Skeletal muscle tissue (tissue), 4 donors: ENCODE data around the gene ROR1. TPM values are rescaled to one million over a fixed set of nuclear protein-coding genes. Genes with fewer than 3 reads are reported as not detected.
A peak's percentile ranks its signal among the peaks of the same experiment; 100 is the strongest.

ENCODE experiments used
- H3K27ac ChIP-seq: one replicate; pipeline ENCODE4 v1.7.0; 2013; ENCODE audit warnings: mild to moderate bottlenecking, low read depth, low read length, inconsistent platforms
- H3K27me3 ChIP-seq, 3 donors: one replicate each; pipeline ENCODE4 v1.7.0; 2013; ENCODE audit warnings: low read length in 3 of 3; ENCODE audit not compliant: control insufficient read depth in 3 of 3, insufficient read depth in 3 of 3
- H3K36me3 ChIP-seq, 3 donors: one replicate each; pipeline ENCODE4 v1.7.0; 2013; ENCODE audit warnings: low read length in 3 of 3; ENCODE audit not compliant: control insufficient read depth in 3 of 3, insufficient read depth in 3 of 3
- H3K4me1 ChIP-seq, 3 donors: one replicate each; pipeline ENCODE4 v1.7.0; 2013; ENCODE audit warnings: low read length in 3 of 3, mild to moderate bottlenecking in 3 of 3; ENCODE audit not compliant: control insufficient read depth in 3 of 3, insufficient read depth in 3 of 3
- H3K4me3 ChIP-seq, 3 donors: one replicate each; pipeline ENCODE4 v1.7.0; 2013; ENCODE audit warnings: low read length in 3 of 3
- H3K9ac ChIP-seq, 3 donors: one replicate each; pipeline ENCODE4 v1.7.0; 2013; ENCODE audit warnings: low read length in 3 of 3, mild to moderate bottlenecking in 3 of 3, moderate library complexity in 2 of 3, low read depth in 1 of 3
- H3K9me3 ChIP-seq, 3 donors: one replicate each; pipeline ENCODE4 v1.7.0; 2013; ENCODE audit warnings: low read length in 3 of 3; ENCODE audit not compliant: control insufficient read depth in 3 of 3
- total RNA-seq: library from RNA; depleted of rRNA; stranded (reverse); fragments of >200 nt; gene quantifications from one replicate; pipeline ENCODE4 v1.2.3, GENCODE V29; 2014
- donor health status: Osteomylitis.

The ROR1 gene
- total RNA-seq: 7.8 TPM

DNA sequence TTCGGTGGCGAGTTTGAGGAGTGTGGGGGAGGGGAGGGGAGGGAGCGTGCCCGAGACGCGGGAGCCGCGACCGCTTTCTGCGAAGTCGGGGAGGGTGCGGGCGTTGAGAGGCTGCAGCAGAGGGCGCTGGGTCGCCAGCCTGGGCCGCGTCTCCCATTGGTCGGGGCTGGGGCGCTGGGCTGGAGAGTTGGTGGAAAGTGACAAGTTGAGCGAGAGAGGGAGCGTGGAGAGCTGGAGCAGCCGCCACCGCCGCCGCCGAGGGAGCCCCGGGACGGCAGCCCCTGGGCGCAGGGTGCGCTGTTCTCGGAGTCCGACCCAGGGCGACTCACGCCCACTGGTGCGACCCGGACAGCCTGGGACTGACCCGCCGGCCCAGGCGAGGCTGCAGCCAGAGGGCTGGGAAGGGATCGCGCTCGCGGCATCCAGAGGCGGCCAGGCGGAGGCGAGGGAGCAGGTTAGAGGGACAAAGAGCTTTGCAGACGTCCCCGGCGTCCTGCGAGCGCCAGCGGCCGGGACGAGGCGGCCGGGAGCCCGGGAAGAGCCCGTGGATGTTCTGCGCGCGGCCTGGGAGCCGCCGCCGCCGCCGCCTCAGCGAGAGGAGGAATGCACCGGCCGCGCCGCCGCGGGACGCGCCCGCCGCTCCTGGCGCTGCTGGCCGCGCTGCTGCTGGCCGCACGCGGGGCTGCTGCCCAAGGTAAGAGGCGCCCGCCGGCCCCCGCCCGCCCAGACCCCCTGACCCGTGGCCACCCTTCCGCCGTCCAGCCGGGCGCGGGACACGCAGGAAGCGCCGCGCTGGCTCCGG lies at the start of gene ROR1:
Gene ROR1 (plus strand): TSS at position 203 of the 802 bp plus-strand sequence.
- H3K36me3 ChIP-seq: no peaks in the 10 kb centered on the region
- peaks cover 0 to 7% (median 2%) of the 10 kb centered on the region in 3 donors for H3K27me3 ChIP-seq
- H3K4me1 ChIP-seq: peaks cover 3 to 12% (median 9%) of the 10 kb centered on the region in 3 donors
- no peaks in the 10 kb centered on the region for H3K9me3 ChIP-seq
- H3K27ac ChIP-seq: peak within 1 kb of the TSS; percentile 54
- H3K4me3 ChIP-seq: peak within 1 kb of the TSS; percentile 77 to 79 (median 77)
- peak within 1 kb of the TSS; percentile 44 to 85 (median 75) for H3K9ac ChIP-seq

DNA sequence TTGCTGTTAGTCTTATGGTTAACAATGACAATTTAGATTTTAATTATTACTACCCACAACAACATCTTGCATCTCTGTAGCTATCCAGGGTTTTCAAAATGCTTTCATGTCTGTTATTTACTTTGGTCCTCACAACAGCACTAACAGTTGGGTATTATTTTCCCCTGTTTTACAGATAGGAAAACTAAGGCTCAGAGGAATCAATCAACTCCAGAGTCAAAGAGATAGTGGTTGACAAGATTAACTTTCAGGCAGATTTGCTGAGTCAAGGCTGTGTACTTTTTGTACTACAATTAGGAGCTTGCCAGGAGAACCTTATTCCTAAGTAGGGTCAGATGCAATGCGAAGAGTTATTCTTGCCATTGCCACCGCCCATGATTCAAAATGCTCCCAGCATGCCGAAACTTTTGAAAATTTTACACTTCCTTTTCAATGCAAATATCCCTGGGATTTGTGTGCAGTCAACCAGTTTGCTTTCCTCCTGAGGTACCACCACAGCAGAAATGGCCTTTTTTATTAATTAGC lies 49.4 kb upstream of the ROR1 start:
- no peak overlapping the region for H3K27ac ChIP-seq
- no peaks in the 10 kb centered on the region for H3K27me3 ChIP-seq
- no peak overlapping the region for H3K9ac ChIP-seq
- H3K36me3 ChIP-seq: no peaks in the 10 kb centered on the region
- H3K4me1 ChIP-seq: no peaks in the 10 kb centered on the region
- H3K4me3 ChIP-seq: no peak overlapping the region
- no peaks in the 10 kb centered on the region for H3K9me3 ChIP-seq

DNA sequence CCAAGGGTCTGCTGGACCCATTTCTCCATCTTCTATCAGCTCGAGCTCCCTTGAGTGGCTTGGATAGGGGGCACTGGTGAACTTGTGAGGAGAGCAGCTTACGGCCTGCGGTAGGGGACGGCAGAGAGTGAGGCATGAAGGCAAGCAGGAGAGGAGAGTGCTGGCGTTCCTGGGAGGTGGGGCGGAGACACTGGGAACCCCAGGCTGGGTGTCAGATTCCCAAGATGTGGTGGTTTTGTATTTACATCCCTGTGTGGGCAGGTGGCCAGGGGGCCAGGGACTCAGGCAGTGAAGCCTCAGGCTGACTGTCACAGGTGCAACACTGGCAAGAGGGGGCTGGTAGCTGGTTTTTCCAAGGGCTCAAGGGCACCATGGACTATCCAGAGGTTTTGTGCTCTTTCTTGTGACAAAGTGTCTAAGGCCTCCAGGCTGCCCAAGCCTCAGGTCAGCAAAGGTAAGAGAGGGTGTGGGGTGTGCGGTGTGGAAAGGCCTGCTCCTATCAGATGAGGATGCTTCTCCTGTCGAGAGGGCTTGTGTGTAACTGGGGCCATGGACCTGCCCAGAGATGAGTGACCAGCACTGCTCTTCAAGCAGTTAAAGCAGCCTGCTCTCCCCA lies 45.1 kb upstream of the ROR1 start:
- H3K27ac ChIP-seq: no peak overlapping the region
- peaks cover 0 to 6% (median 0%) of the 10 kb centered on the region in 3 donors for H3K4me1 ChIP-seq
- H3K9me3 ChIP-seq: no peaks in the 10 kb centered on the region
- H3K9ac ChIP-seq: no peak overlapping the region
- H3K4me3 ChIP-seq: no peak overlapping the region
- no peaks in the 10 kb centered on the region for H3K27me3 ChIP-seq
- H3K36me3 ChIP-seq: no peaks in the 10 kb centered on the region

DNA sequence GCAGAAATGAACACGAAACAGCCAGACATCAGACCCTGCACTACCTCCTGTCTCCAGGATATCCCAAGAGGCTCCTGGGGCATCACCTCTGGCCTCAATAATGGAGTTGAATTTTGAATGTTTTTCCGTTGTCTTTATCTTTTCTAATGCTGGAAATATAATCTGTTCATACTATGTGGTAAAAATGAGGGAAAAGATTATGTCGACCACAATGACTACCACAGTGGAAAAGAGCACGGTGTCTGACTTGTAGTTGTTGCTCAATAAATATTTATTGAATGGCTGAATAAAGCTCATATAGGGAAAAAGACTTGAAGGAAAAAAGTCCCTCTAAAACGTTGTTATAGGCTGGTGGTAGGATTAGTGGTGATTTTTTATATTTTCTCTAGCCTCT lies 44.6 kb upstream of the ROR1 start:
- Histone ChIP-seq H3K36me3 (no peaks in the 10 kb centered on the region), H3K27me3 (no peaks in the 10 kb centered on the region), H3K4me3 (no peak overlapping the region), H3K4me1 (peaks cover 0 to 6% (median 0%) of the 10 kb centered on the region in 3 donors), H3K9ac (no peak overlapping the region), H3K9me3 (no peaks in the 10 kb centered on the region), H3K27ac (no peak overlapping the region)

DNA sequence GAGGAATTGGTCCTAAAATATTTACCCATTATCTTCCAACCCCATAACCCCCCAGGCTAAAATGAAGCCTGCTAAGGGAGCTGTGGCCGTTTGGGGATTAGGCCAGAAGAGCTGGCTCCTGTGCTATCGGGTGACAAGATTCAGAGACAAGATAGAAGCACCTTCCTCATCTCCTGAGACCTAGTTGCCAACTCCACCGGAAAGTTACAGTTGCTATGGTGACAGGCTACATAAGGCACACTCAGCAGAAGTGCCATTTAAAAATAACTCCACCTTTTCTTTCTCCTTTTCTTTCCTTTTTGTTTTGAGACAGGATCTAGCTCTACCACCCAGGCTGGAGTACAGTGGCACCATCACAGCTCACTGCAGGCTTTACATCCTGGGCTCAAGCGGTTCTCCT lies 43.6 kb upstream of the ROR1 start:
- Histone ChIP-seq H3K27ac (no peak overlapping the region), H3K9ac (no peak overlapping the region), H3K4me3 (no peak overlapping the region), H3K36me3 (no peaks in the 10 kb centered on the region), H3K4me1 (peaks cover 0 to 6% (median 0%) of the 10 kb centered on the region in 3 donors), H3K9me3 (no peaks in the 10 kb centered on the region), H3K27me3 (no peaks in the 10 kb centered on the region)

DNA sequence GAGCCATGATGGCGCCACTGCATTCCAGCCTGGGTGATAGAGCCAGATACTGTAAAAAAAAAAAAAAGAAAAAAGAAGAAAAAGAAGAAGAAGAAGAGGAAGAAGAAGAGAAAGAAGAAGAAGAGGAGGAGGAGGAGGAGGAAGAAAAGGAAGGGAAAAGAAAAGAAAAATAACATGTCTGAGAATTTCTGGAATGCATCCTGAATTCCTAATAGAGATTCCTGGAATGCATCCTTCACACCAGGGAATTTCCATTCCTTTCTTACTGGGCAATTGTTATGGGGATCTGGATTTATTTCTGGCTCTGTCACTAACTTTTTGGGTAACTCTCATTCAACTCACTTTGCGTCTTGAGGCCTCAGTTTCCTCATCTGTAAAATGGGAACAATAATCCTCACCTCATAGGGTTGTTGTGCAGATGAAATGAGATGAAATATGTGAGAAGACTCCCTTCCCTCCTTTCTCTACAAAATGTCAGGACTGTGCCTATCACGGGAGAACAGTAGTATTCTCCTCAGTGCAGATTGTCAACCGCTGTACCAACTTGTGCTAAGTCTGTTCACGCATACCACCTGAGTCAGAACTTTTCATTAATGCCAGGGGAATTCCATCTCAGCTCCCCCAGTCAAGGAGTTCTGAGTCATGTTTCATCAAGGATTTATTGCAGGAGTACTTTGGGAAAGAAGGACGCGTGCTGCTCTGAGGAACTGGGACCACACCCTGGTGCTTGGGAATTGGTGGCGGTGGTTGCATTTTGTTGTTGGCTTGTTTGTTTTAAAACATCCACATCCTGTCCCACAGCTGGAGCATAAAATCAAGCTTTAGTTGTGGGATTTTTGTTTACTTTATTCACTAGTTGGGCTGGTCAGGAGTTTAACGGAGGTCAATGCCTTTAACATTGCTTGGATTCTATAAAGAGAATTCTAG lies 42.4 kb upstream of the ROR1 start:
- no peak overlapping the region for H3K9ac ChIP-seq

DNA sequence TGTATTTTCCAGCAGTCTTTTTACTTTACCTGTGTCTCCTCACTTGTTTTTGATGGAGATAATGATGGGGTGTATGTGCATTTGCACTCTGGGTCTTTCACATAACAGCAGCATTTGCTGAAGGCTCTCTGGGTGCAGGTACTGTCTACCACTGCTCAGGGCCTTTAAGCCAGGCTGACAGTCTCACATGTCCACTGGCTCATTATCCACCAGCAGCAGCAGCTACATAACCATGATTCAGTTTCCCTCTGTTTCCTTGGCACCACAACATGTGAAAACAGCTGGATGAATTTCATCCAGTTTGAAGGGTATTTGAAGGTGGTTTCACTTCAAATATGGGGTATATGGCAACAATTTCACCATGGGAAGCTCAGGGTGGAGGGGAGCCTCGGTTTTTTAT lies 41.2 kb upstream of the ROR1 start:
- H3K9ac ChIP-seq: no peak overlapping the region
- peaks cover 0 to 6% (median 0%) of the 10 kb centered on the region in 3 donors for H3K4me1 ChIP-seq
- no peaks in the 10 kb centered on the region for H3K9me3 ChIP-seq
- no peak overlapping the region for H3K27ac ChIP-seq
- H3K27me3 ChIP-seq: no peaks in the 10 kb centered on the region
- H3K36me3 ChIP-seq: no peaks in the 10 kb centered on the region
- H3K4me3 ChIP-seq: no peak overlapping the region

More for the DNA sequence above, 42.4 kb upstream of the ROR1 start:
- Histone ChIP-seq H3K4me3 (peak overlapping the region in 2 of 3 donors; percentile 4 to 41), H3K4me1 (peaks cover 0 to 6% (median 0%) of the 10 kb centered on the region in 3 donors), H3K27me3 (no peaks in the 10 kb centered on the region), H3K9me3 (no peaks in the 10 kb centered on the region), H3K27ac (no peak overlapping the region), H3K36me3 (no peaks in the 10 kb centered on the region)

DNA sequence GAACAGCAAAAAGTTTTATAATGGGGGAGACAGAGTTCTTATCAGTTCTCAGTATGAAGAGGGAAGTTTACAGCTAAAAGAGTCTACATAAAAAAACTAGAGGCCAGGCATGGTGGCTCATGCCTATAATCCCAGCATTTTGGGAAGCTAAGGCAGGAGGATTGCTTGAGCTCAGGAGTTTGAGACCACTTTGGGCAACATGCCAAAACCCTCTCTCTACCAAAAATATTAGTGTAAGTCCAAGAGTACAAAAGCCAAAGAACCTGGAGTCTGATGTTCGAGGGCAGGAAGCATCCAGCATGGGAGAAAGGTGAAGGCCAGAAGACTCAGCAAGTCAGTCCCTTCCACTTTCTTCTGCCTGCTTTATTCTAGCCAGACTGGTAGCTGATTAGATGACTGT lies 35.0 kb upstream of the ROR1 start:
- no peaks in the 10 kb centered on the region for H3K27me3 ChIP-seq
- H3K4me1 ChIP-seq: no peaks in the 10 kb centered on the region
- H3K9me3 ChIP-seq: no peaks in the 10 kb centered on the region
- H3K36me3 ChIP-seq: no peaks in the 10 kb centered on the region
- H3K9ac ChIP-seq: no peak overlapping the region
- no peak overlapping the region for H3K27ac ChIP-seq
- H3K4me3 ChIP-seq: no peak overlapping the region

DNA sequence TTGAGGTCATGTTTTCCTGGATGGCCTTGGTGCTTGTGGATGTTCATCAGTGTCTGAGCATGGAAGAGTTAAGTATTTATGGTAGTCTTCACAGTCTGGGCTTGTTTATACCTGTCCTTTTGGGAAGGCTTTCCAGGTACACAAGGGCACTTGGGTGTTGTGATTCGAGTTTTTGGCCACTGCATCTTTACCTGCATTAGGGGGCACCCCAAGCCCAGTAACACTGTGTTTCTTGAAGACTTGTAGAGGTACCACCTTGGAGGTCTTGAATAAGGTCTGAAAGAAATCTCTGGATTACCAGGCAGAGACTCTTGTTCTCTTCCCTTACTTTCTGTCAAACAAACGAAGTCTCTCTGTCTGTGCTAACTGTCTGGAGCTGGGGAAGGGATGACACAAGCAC lies 34.4 kb upstream of the ROR1 start:
- H3K36me3 ChIP-seq: no peaks in the 10 kb centered on the region
- no peaks in the 10 kb centered on the region for H3K9me3 ChIP-seq
- H3K9ac ChIP-seq: no peak overlapping the region
- no peaks in the 10 kb centered on the region for H3K27me3 ChIP-seq
- H3K27ac ChIP-seq: no peak overlapping the region
- H3K4me1 ChIP-seq: no peaks in the 10 kb centered on the region
- H3K4me3 ChIP-seq: no peak overlapping the region
